Hepatocyte (in vitro differentiated cells): ENCODE measurements around the gene PLA2G3. TPM values are rescaled to one million over a fixed set of nuclear protein-coding genes. Genes with fewer than 3 reads are reported as not detected.

Experiments
- DNase-seq: peaks from one replicate; pipeline ENCODE4 v3.0.0-alpha.2; 2016; ENCODE audit warnings: low spot score
- H2AFZ ChIP-seq: fragments of 200-600 bp; sonication (generic); 2 replicates; pipeline ENCODE4 v1.6.0; 2016; ENCODE audit warnings: antibody characterized with exemption, mild to moderate bottlenecking
- H3K27ac ChIP-seq: fragments of 200-600 bp; sonication (generic); 2 replicates; pipeline ENCODE4 v1.5.1; 2016; ENCODE audit warnings: mild to moderate bottlenecking
- H3K27me3 ChIP-seq: fragments of 200-600 bp; sonication (generic); 2 replicates; pipeline ENCODE4 v1.6.1; 2016
- H3K36me3 ChIP-seq: fragments of 200-600 bp; sonication (generic); replicated peaks from 2 replicates; pipeline ENCODE4 v1.5.1; 2016; ENCODE audit warnings: low read depth; ENCODE audit not compliant: insufficient read depth
- H3K4me1 ChIP-seq: fragments of 200-600 bp; sonication (generic); 2 replicates; pipeline ENCODE4 v1.5.1; 2016; ENCODE audit warnings: mild to moderate bottlenecking, moderate library complexity; ENCODE audit not compliant: insufficient read depth
- H3K4me2 ChIP-seq: fragments of 200-600 bp; sonication (generic); 2 replicates; pipeline ENCODE4 v1.6.0; 2016
- H3K4me3 ChIP-seq: fragments of 200-600 bp; sonication (generic); 2 replicates; pipeline ENCODE4 v1.5.1; 2016; ENCODE audit warnings: mild to moderate bottlenecking
- H3K79me2 ChIP-seq: fragments of 200-600 bp; sonication (generic); 2 replicates; pipeline ENCODE4 v1.6.0; 2017; ENCODE audit warnings: mild to moderate bottlenecking
- H3K9me2 ChIP-seq: fragments of 200-600 bp; sonication (generic); replicated peaks from 2 replicates; pipeline ENCODE4 v1.6.0; 2017; ENCODE audit warnings: mild to moderate bottlenecking; ENCODE audit not compliant: insufficient read depth
- H3K9me3 ChIP-seq: fragments of 200-600 bp; sonication (generic); 2 replicates; pipeline ENCODE4 v1.5.1; 2016; ENCODE audit warnings: low read depth, mild to moderate bottlenecking
- H4K20me1 ChIP-seq: fragments of 200-600 bp; sonication (generic); 2 replicates; pipeline ENCODE4 v1.6.0; 2016; ENCODE audit warnings: mild to moderate bottlenecking; ENCODE audit not compliant: insufficient read depth, poor library complexity, severe bottlenecking
- CTCF ChIP-seq: fragments of 200-600 bp; sonication (generic); IDR thresholded peaks from 2 replicates; pipeline ENCODE4 v1.5.1; 2016; ENCODE audit warnings: antibody characterized with exemption, mild to moderate bottlenecking; ENCODE audit not compliant: poor library complexity
- EZH2 ChIP-seq: fragments of 200-600 bp; sonication (generic); IDR thresholded peaks from 2 replicates; pipeline ENCODE4 v1.6.1; 2016; ENCODE audit warnings: antibody characterized with exemption, mild to moderate bottlenecking, borderline replicate concordance
- EZH2phosphoT487 ChIP-seq: fragments of 200-600 bp; sonication (generic); IDR thresholded peaks from one replicate; pipeline ENCODE4 v1.6.1; 2018; ENCODE audit warnings: antibody characterized with exemption, mild to moderate bottlenecking, low read depth, moderate library complexity; ENCODE audit not compliant: unreplicated experiment, severe bottlenecking
- WGBS: methylation state at CpG from one replicate; pipeline ENCODE4 v1.1.6; 2016; ENCODE audit warnings: low lambda C conversion rate; ENCODE audit errors: missing lambda C conversion rate; 5-methylcytosine and 5-hydroxymethylcytosine counted together
- polyA plus RNA-seq: library from polyadenylated mRNA; unstranded; fragments of >200 nt; fragmentation: Nextera tagmentation; extraction: Ambion mirVana; gene quantifications from 2 replicates; pipeline ENCODE4 v1.2.1, GENCODE V29; 2016
- total RNA-seq: library from RNA; depleted of rRNA; stranded (reverse); fragments of >200 nt; gene quantifications from 2 replicates; pipeline ENCODE4 v1.2.3, GENCODE V29; 2014

PLA2G3 gene
- total and polyA plus RNA-seq, 2 experiments from 2014 or later = 0.10 to 0.52 TPM

- Histone ChIP-seq H3K79me2 (peaks cover 12% of the 10 kb centered on the region), H2AFZ (no peak overlapping the region), H4K20me1 (peaks cover 3% of the 10 kb centered on the region), H3K27me3 (no peaks in the 10 kb centered on the region), H3K4me1 (peaks cover 1% of the 10 kb centered on the region), H3K4me3 (no peak overlapping the region), H3K36me3 (no peaks in the 10 kb centered on the region), H3K27ac (no peak overlapping the region), H3K9me3 (no peaks in the 10 kb centered on the region), H3K4me2 (no peak overlapping the region), H3K9me2 (no peaks in the 10 kb centered on the region)
- WGBS = 76% methylated on average over 9 of the region's 9 CpGs
- TF ChIP-seq CTCF (peak; percentile 63), EZH2phosphoT487 (no peak), EZH2 (no peak)
- DNase-seq = peak; percentile 61
Observed at GRCh38 chr22:31089160-31090100, 50.9 kb downstream of the PLA2G3 start.

DNA sequence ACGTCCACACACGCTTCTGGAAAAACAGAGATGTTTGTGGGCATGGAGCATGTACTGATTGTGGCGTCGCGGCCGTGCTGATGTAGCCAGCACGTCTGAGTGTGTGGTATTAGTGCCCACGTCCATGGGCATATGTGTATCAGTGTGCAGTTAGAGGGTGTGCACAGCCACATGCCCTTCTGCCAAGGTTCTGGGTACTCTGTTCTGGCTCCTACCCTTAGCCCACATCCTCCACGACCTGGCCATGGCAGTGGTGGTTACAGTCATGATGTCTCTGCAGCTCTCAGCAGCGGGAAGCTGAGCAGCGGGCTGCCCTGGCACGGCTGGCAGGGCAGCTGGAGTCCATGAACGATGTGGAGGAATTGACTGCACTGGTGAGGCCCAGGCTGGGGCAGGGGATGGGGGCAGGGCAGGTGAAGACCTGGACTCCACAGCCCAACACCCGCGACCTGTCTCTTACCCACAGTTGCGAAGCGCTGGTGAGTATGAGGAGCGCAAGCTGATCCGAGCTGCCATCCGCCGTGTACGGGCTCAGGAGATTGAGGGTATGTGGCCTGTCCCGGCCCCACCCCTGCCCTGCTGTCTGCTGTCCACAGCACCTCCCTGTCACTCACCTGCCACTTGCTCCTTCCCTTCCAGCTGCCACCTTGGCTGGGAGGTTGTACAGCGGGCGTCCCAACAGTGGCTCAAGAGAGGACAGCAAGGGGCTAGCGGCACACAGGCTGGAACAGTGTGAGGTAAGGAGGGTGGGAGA, 51.9 kb downstream of the PLA2G3 start:
- peak; percentile 5 for DNase-seq
- Histone ChIP-seq H3K27me3 (no peaks in the 10 kb centered on the region), H3K79me2 (peaks cover 22% of the 10 kb centered on the region), H3K9me2 (no peaks in the 10 kb centered on the region), H3K4me1 (peaks cover 11% of the 10 kb centered on the region), H3K4me3 (no peak overlapping the region), H3K4me2 (no peak overlapping the region), H4K20me1 (peaks cover 3% of the 10 kb centered on the region), H3K9me3 (no peaks in the 10 kb centered on the region), H3K36me3 (no peaks in the 10 kb centered on the region), H3K27ac (no peak overlapping the region), H2AFZ (no peak overlapping the region)
- WGBS = 96% methylated on average over 25 of the region's 26 CpGs
- TF ChIP-seq EZH2 (no peak), CTCF (no peak), EZH2phosphoT487 (no peak)

GRCh38 chr22:31087744-31088215, 52.5 kb downstream of the PLA2G3 start:
- H2AFZ ChIP-seq = no peak overlapping the region
- H3K9me3 ChIP-seq = no peaks in the 10 kb centered on the region
- peaks cover 18% of the 10 kb centered on the region for H3K4me1 ChIP-seq
- peaks cover 29% of the 10 kb centered on the region for H3K79me2 ChIP-seq
- 99% methylated on average over 21 of the region's 21 CpGs for WGBS
- H3K36me3 ChIP-seq = no peaks in the 10 kb centered on the region
- no peak for DNase-seq
- no peaks in the 10 kb centered on the region for H3K9me2 ChIP-seq
- H4K20me1 ChIP-seq = peaks cover 3% of the 10 kb centered on the region
- no peak overlapping the region for H3K4me3 ChIP-seq
- no peak overlapping the region for H3K4me2 ChIP-seq
- no peaks in the 10 kb centered on the region for H3K27me3 ChIP-seq
- H3K27ac ChIP-seq = no peak overlapping the region
- TF ChIP-seq CTCF = no peak
- no peak for TF ChIP-seq EZH2
- no peak for TF ChIP-seq EZH2phosphoT487
